HG02852 (cell line): ENCODE data around the gene DNAJC7.
"Not testable (repeated sequence)": the region's sequence is repeated elsewhere in the genome, so short reads cannot be mapped to it uniquely, and the experiment has no call there.

Experiments
- ATAC-seq: cut with Tn5 transposase; IDR thresholded peaks from one replicate; pipeline ENCODE4 v1.9.1; 2021; ENCODE audit warnings: mild to moderate bottlenecking, moderate library complexity; ENCODE audit not compliant: unreplicated experiment

DNAJC7 gene

GRCh38 chr17:42041619-42042018 lies 24.4 kb upstream of the DNAJC7 start:
- ATAC-seq = no peak

GRCh38 chr17:42040818-42041217 lies 23.6 kb upstream of the DNAJC7 start:
- ATAC-seq = no peak

GRCh38 chr17:42039794-42040763 lies 22.8 kb upstream of the DNAJC7 start:
- ATAC-seq = no peak

GRCh38 chr17:42038221-42038973 lies 21.2 kb upstream of the DNAJC7 start:
- ATAC-seq = no peak

GRCh38 chr17:42034059-42034458 lies 16.8 kb upstream of the DNAJC7 start:
- ATAC-seq = no peak

GRCh38 chr17:42031584-42031983 lies 14.3 kb upstream of the DNAJC7 start:
- no peak for ATAC-seq

- ATAC-seq = no peak
Measured at GRCh38 chr17:42028791-42029127, 11.5 kb upstream of the DNAJC7 start.

GRCh38 chr17:42027961-42028790 lies 10.9 kb upstream of the DNAJC7 start:
- ATAC-seq = no peak

- ATAC-seq = no peak
Measured at GRCh38 chr17:42027590-42027889, 10.3 kb upstream of the DNAJC7 start.

GRCh38 chr17:42026857-42027589 lies 9.8 kb upstream of the DNAJC7 start:
- ATAC-seq = no peak

- no peak for ATAC-seq
Measured at GRCh38 chr17:42025936-42026335, 8.7 kb upstream of the DNAJC7 start.

GRCh38 chr17:42025191-42025579 lies 7.9 kb upstream of the DNAJC7 start:
- ATAC-seq = no peak

GRCh38 chr17:42023524-42024349 lies 6.5 kb upstream of the DNAJC7 start:
- no peak for ATAC-seq

- ATAC-seq = not testable (repeated sequence)
Measured at GRCh38 chr17:42020845-42021244, 3.6 kb upstream of the DNAJC7 start.

GRCh38 chr17:42019509-42020404 lies 2.5 kb upstream of the DNAJC7 start, which contains the start of gene NKIRAS2:
Gene NKIRAS2, plus strand, starts transcription at chr17:42020090. Its CDS starts 1,488 bp downstream, at chr17:42021578.
- peak; percentile 48 for ATAC-seq

- no peak for ATAC-seq
Measured at GRCh38 chr17:42018988-42019387, 1.7 kb upstream of the DNAJC7 start.

- no peak for ATAC-seq
Measured at GRCh38 chr17:42018339-42018738, 1.1 kb upstream of the DNAJC7 start.

- ATAC-seq = no peak
Measured at GRCh38 chr17:42017866-42018200, 594 bp upstream of the DNAJC7 start.

- ATAC-seq = no peak
Measured at GRCh38 chr17:42016411-42016831, 818 bp downstream of the DNAJC7 start.
